ENCODE measurements around the gene EXOC4.
"Not testable (repeated sequence)": the region's sequence is repeated elsewhere in the genome, so short reads cannot be mapped to it uniquely, and the experiment has no call there.

The EXOC4 gene

DNA sequence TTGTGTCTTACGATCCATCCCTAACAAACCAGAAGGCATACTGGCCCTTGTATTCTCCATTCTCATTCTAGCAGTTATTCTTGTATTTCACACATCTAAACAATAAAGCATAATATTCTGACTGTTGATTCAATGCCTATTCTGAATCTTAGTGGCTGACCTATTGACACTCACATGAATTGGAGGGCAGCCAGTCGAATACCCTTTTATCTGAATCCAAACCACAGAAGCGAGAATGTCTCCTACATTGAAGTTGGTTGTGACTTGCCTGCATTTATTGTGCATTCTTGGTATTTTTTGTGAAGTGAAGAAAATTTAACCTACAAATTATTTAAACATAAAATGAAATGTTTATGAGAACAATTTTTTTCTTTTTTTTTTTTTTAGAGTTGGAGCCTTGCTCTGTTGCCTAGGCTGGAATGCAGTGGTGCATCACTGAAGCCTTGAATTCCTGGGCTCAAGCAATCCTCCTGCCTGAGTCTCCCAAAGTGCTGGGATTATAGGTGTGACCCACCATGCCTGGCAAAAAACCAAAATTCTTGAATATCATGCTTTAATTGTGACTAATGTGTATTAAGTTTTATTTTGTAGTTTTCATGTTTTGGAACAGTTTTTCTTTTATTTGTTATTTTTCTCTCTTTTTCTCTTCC is 22.7 kb downstream of the EXOC4 start:
- DNase-seq (ENCODE audit: low spot score), result no peak

GRCh38 chr7:133278975-133279374 is 26.1 kb downstream of the EXOC4 start:
- DNase-seq (ENCODE audit: low spot score), result not testable (repeated sequence)

GRCh38 chr7:133282094-133282493 is 29.2 kb downstream of the EXOC4 start:
- DNase-seq (ENCODE audit: low spot score), result no peak

- no peak for DNase-seq (ENCODE audit: low spot score)
Observed at GRCh38 chr7:133284092-133284491, 31.2 kb downstream of the EXOC4 start.

DNA sequence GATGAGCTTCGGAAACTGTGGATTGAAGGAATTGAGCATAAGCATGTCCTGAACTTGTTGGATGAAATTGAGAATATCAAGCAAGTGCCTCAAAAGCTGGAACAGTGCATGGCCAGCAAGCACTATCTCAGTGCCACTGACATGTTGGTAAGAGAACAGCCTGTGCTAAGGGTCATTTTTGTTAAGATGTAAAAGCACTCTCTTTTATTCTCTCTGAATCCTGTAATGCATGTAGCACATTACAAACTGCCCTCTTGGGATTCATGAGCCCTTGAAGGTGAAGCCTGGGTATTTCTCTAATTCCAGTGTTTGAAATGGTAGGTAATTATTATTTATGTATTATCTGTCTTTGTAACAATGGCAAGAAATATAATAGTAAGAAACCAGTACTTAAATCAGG is 36.1 kb downstream of the EXOC4 start:
- DNase-seq (ENCODE audit: low spot score), result no peak

DNA sequence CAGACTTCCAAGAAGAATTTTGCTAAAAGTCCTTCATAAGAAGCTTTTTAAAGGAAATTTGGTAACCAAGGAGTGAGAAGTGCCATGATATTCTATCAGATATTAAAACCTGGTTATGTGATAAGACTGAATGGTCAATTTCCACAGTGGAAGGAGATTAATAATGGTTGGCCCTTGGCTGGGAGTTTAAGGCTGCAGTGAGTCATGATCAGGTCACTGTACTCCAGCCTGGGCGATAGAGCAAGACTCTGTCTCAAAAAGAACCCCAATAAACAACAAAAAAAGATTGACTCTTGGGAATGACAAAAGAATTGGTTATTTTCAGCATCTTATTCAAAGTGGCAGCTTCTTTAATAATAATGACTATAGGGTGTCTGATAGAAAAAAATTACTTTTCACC is 37.2 kb downstream of the EXOC4 start:
- DNase-seq (ENCODE audit: low spot score), result no peak

DNA sequence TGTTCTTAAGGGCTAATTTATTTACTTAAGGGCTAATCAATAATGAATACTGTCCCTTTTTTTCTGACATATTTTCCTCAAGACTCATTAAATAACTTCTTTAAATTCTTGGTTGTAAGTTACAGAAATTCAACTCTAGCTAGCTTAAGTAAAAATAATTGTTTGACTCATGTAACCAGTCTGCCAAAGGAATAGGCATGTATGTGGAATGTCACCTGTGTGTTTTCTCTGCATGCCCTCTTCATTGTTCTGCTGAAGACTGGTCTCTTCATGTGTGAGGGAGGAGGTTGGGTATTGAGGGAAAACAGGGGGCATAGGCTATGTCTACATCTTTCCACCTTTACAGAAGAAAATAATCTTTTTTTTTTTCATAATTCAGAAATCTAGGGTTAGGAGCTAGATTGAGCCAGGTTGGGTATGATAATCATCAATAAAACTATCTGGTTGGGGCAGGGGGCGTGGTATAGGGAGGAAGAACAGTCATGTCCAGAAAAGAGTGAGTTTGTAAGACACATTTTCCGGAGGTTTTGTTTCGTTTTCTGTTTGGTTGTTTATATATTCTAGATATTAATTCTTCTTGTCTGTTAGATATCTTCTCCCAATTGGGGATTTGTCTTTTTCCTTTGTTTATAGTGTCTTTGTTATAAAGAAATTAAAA is 37.9 kb downstream of the EXOC4 start:
- no peak for DNase-seq (ENCODE audit: low spot score)

GRCh38 chr7:133292631-133293030 is 39.8 kb downstream of the EXOC4 start:
- no peak for DNase-seq (ENCODE audit: low spot score)

DNA sequence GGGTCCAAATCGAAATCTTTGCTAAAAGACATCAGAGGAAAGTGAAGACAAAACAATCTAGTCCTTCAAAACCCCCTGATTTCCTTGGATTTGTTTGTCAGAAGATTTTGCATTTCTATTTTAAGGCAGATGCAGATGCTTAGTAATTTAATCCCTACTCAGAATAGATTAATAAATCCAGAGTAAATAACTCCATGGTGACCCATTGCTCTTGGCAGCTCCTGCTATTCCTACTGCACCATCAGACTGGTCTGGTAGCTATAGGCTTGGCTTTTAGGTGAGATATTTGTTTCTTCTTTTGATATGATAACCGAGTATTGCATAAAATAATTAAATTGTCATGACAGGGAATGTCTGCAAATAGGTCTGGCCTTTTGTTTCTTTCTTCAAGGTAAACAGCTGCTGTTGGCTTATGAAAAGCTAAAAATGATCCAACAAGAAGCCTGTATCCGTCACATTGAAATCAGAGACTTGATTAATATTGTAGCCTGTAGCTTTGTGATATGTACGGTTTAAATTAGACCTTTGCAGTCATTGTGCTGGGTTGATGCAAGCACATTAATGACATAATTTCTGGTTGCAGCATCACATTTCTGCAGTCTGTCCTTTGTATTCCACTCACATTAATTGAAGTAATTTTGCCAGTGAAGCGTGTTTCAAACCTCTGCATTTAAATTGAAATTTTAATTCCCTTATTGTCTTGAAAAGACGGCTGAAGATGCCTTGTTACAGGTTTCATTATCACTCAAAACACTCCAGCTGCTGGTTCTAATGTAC is 40.7 kb downstream of the EXOC4 start:
- no peak for DNase-seq (ENCODE audit: low spot score)

DNA sequence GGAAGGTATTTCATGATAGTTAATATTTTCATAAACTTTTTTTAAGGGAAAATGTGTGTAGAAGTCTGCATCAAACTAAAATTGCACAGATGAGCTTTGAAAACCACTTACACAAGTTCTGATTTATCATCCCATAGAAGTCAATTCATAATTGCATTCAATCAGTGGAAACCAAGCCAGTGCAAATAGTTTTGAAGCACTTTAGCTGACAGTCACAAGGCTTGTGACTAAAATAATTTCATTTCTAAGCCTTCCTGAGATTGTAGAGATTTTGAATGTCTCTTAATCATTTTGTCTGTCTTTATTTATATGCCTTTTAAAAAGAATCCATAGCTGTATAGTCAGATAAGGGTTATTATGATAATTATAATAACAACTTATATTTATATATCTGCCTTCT is 41.4 kb downstream of the EXOC4 start:
- DNase-seq (ENCODE audit: low spot score), result no peak

DNA sequence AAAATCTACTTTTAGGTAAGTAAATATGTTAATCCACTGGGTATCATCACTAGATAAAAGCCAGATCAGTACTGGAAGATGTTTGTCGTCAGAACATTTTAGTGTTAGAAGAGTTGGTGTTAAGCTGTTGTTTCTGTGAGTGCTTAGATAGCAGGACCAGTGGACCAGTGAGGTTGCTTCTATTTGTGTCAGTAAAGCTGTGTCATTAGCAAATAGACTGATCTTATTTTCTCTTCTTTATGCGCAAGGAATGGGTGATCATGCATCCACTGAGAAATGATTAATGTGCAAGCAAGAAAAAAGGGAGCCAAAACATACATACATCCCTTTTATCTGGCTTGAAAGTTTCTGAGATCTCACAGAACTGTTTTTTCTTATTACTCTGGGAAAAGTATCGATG is 42.6 kb downstream of the EXOC4 start:
- DNase-seq (ENCODE audit: low spot score), result no peak

DNA sequence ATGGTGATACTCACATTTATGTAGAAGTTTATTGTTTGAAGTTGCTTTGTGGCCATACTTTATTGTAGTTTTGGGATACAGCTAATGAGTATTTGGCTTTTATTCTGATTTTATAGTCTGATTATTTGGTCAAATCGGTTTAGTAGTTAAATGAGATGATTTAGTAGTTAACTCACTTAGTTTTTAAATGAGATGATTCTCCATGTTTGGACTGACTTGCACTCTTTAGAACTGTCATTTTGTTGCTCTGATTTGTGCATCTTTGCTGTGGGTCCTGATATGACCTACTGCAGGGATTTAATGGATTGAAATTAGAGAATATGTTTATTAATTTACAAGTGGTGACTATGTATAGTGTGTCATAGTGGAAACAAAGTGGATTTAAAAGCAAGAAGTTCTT is 44.2 kb downstream of the EXOC4 start:
- no peak for DNase-seq (ENCODE audit: low spot score)

DNA sequence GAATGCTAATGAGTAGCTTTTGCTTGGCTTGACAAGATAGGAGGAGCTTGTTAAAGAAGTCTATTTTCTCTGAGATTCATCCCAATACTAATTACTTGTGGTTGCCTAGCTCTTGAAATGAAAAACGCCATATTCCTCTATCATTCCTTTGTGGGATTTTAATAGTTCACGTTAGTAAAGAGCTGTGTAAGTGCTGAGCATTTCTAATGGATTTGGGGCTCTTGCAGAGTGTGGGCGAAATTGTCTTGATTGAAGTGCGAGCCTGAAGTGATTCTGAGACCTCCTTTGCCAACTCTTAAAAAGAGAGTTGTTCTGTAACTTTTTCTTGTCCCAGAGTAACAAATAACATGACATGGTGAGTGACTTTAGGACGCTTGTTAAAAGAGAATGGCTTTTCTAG is 45.2 kb downstream of the EXOC4 start:
- DNase-seq (ENCODE audit: low spot score), result no peak

DNA sequence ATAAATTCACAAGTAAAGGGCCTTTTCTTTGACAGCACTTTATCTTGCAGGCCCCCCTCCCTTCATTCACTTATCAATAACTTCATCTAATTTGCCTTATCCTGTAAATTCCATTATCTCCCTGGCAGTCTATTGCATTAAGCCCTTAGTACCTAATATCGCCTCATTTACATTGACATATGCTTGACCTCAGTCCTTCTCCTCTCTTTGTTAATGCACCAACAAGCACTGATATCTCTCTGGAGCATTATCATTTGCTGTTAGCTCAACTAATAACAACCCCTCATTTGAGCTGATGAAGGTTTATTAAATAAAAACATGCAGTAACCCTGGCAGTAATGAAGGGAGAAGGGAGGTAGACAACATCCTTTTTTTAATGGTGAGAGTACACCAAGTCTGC is 46.8 kb downstream of the EXOC4 start:
- DNase-seq (ENCODE audit: low spot score), result no peak

DNA sequence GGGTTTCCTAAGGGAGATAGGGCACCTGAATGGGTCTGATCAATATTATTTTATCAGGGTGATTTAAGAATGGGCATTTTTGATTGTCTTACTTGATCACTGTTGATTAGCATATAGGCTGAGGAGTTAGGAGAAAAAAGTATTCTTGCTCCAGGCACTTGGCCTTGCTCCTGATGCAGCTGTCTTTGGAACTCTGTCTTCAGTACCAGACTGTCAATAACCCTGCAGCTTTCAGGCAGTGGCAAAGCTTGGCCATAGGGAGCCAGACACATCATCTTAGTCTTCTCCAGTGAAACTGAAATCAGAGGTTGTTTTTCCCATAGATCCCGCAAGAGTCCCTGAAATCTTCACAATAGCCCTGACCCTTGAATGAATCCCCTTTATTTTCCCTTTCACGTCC is 47.2 kb downstream of the EXOC4 start:
- DNase-seq (ENCODE audit: low spot score), result no peak

- no peak for DNase-seq (ENCODE audit: low spot score)
Observed at GRCh38 chr7:133300811-133301210, 47.9 kb downstream of the EXOC4 start.

DNA sequence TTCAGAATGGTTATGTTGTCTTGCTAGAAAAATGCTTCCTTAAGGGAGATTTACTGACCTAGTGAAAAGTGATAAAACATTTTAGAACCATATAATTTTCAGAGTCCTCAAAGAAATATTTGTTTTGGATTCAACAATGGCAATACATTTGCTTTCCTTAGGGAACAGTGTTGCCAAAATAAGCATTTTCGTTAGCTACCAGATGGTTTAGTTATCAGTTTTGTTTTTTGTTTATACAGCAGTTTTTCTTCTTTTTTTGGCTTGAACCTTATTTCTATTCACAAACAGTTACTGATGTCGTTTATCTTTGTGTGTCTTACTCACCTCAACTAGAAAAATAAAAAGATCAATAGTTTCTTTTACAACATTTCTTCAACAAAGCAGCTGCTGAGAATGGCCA is 48.6 kb downstream of the EXOC4 start:
- no peak for DNase-seq (ENCODE audit: low spot score)

DNA sequence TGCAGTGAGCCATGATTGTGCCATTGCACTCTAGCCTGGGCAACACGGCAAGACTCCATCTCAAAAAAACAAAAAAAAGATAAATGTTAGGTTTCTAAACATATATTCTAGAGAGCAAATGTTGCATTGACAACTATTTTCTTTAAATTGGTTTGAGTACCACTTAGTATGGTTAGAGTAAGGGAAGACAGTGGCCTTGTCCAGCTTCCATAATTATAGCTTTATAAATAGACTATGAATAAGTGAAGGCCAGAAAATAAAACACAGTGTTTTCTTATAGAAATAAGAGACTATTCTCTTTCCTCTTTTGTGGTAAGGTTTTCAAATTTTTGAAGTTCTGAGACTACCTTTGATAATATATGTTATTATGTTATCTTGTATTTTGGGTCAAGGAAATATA is 50.5 kb downstream of the EXOC4 start:
- DNase-seq (ENCODE audit: low spot score), result no peak

DNA sequence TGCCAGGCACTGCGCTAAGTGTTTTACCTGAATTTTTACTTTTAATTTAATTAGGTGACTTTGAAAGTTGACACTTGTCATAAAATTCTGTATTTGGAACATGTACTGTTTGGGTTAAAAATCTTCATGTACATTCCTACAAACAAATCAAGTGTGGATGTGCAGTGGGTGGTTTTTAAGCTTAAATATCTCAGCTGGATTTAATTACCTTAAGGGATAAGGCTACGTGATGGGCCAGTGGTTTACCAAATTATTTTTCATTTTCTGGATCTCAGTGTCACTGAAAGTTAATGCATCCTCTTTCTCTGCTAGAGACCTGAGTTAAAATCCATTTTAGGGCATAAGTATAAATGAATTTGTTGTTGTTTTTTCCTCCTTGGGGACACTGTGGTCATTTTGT is 51.1 kb downstream of the EXOC4 start:
- DNase-seq (ENCODE audit: low spot score), result no peak

GRCh38 chr7:133309333-133309732 is 56.5 kb downstream of the EXOC4 start:
- DNase-seq (ENCODE audit: low spot score), result no peak

GRCh38 chr7:133310232-133310862 is 57.5 kb downstream of the EXOC4 start:
- DNase-seq (ENCODE audit: low spot score), result no peak

DNA sequence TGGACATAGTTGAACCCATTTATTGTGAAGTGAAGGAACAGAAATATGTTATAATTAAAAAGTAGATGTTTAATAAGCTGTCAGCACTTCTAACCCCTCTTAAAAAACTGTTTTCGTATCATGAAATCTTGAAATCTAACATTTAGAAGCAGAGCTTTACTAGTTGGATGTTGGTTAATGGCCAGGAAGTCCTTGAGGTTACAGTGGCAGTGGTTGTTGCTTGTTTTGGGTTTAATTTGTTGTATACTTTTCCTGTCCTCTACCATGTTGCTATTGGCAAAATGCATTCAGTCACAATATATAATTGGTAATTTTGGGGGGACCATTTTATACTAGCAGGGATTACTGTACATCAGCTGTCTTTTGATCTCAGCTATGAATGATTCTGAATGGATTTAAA is 60.7 kb downstream of the EXOC4 start:
- no peak for DNase-seq (ENCODE audit: low spot score)

DNA sequence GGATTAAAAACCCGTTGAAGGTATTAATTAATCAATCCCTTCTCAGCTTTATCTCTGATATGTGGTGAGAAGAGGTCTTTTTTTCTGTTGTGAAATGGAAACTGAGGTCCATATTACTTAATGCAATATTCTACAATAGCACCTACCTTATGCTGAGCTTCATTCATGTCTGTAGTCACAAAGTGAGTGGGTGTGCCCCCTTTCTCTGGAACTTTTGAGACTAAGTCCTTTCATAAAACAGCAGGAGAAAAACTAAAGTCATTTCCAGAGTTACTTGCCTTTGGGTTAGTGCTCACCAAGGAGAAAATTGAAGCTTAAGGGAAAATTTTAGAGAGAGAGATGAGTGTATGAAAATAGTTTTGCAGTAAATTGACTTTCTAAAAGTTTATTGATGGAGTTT is 61.2 kb downstream of the EXOC4 start:
- no peak for DNase-seq (ENCODE audit: low spot score)
